H9 (cell line): ENCODE data around the gene SMS. TPM values are rescaled to one million over a fixed set of nuclear protein-coding genes. Genes with fewer than 3 reads are reported as not detected.

Experiments used
- DNase-seq: peaks from one replicate; pipeline ENCODE4 v3.0.0-alpha.2; 2017
- H2AFZ ChIP-seq: one replicate; pipeline ENCODE4 v1.6.1; 2013; ENCODE audit warnings: mild to moderate bottlenecking, low read length, control low read depth, moderate library complexity
- H2AK5ac ChIP-seq: 2 replicates; pipeline ENCODE4 v1.6.1; 2013; ENCODE audit warnings: low read length, control low read depth, mixed read lengths; ENCODE audit not compliant: insufficient read length
- H2BK120ac ChIP-seq: one replicate; pipeline ENCODE4 v1.6.1; 2013; ENCODE audit warnings: low read depth, mild to moderate bottlenecking, low read length, control low read depth, inconsistent platforms; ENCODE audit not compliant: poor library complexity, severe bottlenecking
- H2BK12ac ChIP-seq: 2 replicates; pipeline ENCODE4 v1.6.1; 2013; ENCODE audit warnings: low read length, control low read depth, mixed read lengths, low read depth; ENCODE audit not compliant: insufficient read length
- H2BK15ac ChIP-seq: 2 replicates; pipeline ENCODE4 v1.6.1; 2013; ENCODE audit warnings: low read depth, low read length, control low read depth
- H2BK20ac ChIP-seq: one replicate; pipeline ENCODE4 v1.6.1; 2013; ENCODE audit warnings: low read depth, mild to moderate bottlenecking, low read length, control low read depth, inconsistent platforms; ENCODE audit not compliant: poor library complexity, severe bottlenecking
- H2BK5ac ChIP-seq: 2 replicates; pipeline ENCODE4 v1.6.1; 2013; ENCODE audit warnings: low read length, control low read depth, mixed read lengths; ENCODE audit not compliant: insufficient read length
- H3K14ac ChIP-seq: 2 replicates; pipeline ENCODE4 v1.6.1; 2013; ENCODE audit warnings: low read length, control low read depth; ENCODE audit not compliant: insufficient read depth
- H3K18ac ChIP-seq: 2 replicates; pipeline ENCODE4 v1.6.1; 2013; ENCODE audit warnings: low read depth, mild to moderate bottlenecking, mixed read lengths, low read length, control low read depth; ENCODE audit not compliant: insufficient read length
- H3K23ac ChIP-seq: 2 replicates; pipeline ENCODE4 v1.6.1; 2013; ENCODE audit warnings: low read length, control low read depth, mixed read lengths, low read depth; ENCODE audit not compliant: insufficient read length
- H3K23me2 ChIP-seq: 2 replicates; pipeline ENCODE4 v1.6.1; 2013; ENCODE audit warnings: low read depth, mild to moderate bottlenecking, mixed read lengths, low read length, control low read depth; ENCODE audit not compliant: insufficient read length, poor library complexity, severe bottlenecking
- H3K27ac ChIP-seq: 2 replicates; pipeline ENCODE4 v1.5.1; 2013; ENCODE audit warnings: low read length, control low read depth, mixed read lengths, low read depth; ENCODE audit not compliant: insufficient read length
- H3K27me3 ChIP-seq: 2 replicates; pipeline ENCODE4 v1.6.1; 2013; ENCODE audit warnings: low read length, control low read depth, inconsistent platforms; ENCODE audit not compliant: insufficient read depth
- H3K4ac ChIP-seq: 2 replicates; pipeline ENCODE4 v1.6.1; 2013; ENCODE audit warnings: low read depth, mild to moderate bottlenecking, control low read depth, inconsistent platforms, low read length, moderate library complexity
- H3K4me1 ChIP-seq: 2 replicates; pipeline ENCODE4 v1.6.1; 2013; ENCODE audit warnings: low read length, control low read depth, inconsistent platforms; ENCODE audit not compliant: insufficient read depth
- H3K4me2 ChIP-seq: 2 replicates; pipeline ENCODE4 v1.6.1; 2013; ENCODE audit warnings: low read length, control low read depth, mixed read lengths; ENCODE audit not compliant: insufficient read length, insufficient read depth
- H3K56ac ChIP-seq: 2 replicates; pipeline ENCODE4 v1.6.1; 2013; ENCODE audit warnings: low read depth, mild to moderate bottlenecking, mixed read lengths, low read length, control low read depth; ENCODE audit not compliant: insufficient read length
- H3K79me1 ChIP-seq: 2 replicates; pipeline ENCODE4 v1.6.1; 2013; ENCODE audit warnings: low read depth, mild to moderate bottlenecking, moderate library complexity, low read length, control low read depth, inconsistent platforms; ENCODE audit not compliant: insufficient read depth, poor library complexity, severe bottlenecking
- H3K79me2 ChIP-seq: 2 replicates; pipeline ENCODE4 v1.6.1; 2013; ENCODE audit warnings: low read length, control low read depth, inconsistent platforms; ENCODE audit not compliant: insufficient read depth
- H3K9ac ChIP-seq: 2 replicates; pipeline ENCODE4 v1.6.1; 2013; ENCODE audit warnings: low read length, control low read depth, mixed read lengths; ENCODE audit not compliant: insufficient read length; ENCODE audit errors: extremely low read depth
- H3K9me3 ChIP-seq: one replicate; pipeline ENCODE4 v1.6.1; 2013; ENCODE audit warnings: low read depth, low read length, inconsistent platforms; ENCODE audit not compliant: control insufficient read depth
- H3T11ph ChIP-seq: one replicate; pipeline ENCODE4 v1.6.1; 2013; ENCODE audit warnings: mild to moderate bottlenecking, low read length, control low read depth, inconsistent platforms
- H4K20me1 ChIP-seq: one replicate; pipeline ENCODE4 v1.6.1; 2013; ENCODE audit not compliant: control insufficient read depth, insufficient read length, insufficient read depth
- H4K5ac ChIP-seq: 2 replicates; pipeline ENCODE4 v1.6.1; 2013; ENCODE audit warnings: low read depth, mild to moderate bottlenecking, mixed read lengths, low read length, control low read depth; ENCODE audit not compliant: insufficient read length
- H4K8ac ChIP-seq: replicated peaks from 2 replicates; pipeline ENCODE4 v1.6.1; 2013; ENCODE audit warnings: low read length, control low read depth, mixed read lengths, low read depth; ENCODE audit not compliant: insufficient read length
- H4K91ac ChIP-seq: 2 replicates; pipeline ENCODE4 v1.6.1; 2013; ENCODE audit warnings: low read depth, mild to moderate bottlenecking, moderate library complexity, mixed read lengths, low read length, control low read depth; ENCODE audit not compliant: insufficient read length
- H3K27ac Mint-ChIP-seq, 3 experiments: 2 replicates in 2 of 3; 3 replicates in 1 of 3; pipeline ENCODE4 v1.8.0; 2020 to 2021; ENCODE audit warnings: mixed read lengths in 3 of 3, mild to moderate bottlenecking in 1 of 3, moderate library complexity in 1 of 3
- H3K27me3 Mint-ChIP-seq: 2 replicates; pipeline ENCODE4 v1.8.0; 2021; ENCODE audit warnings: low read depth, mild to moderate bottlenecking, moderate library complexity, mixed read lengths
- H3K36me3 Mint-ChIP-seq, 3 experiments: 2 replicates in 2 of 3; 3 replicates in 1 of 3; pipeline ENCODE4 v1.8.0; 2020 to 2021; ENCODE audit warnings: low read depth in 3 of 3, mixed read lengths in 3 of 3; ENCODE audit not compliant: insufficient read depth in 1 of 3
- H3K4me1 Mint-ChIP-seq, 2 experiments: 2 replicates each; pipeline ENCODE4 v1.8.0; 2020; ENCODE audit warnings: mixed read lengths in 2 of 2
- H3K4me3 Mint-ChIP-seq, 2 experiments: 2 replicates in 1 of 2; 3 replicates in 1 of 2; pipeline ENCODE4 v1.8.0; 2020 to 2021; ENCODE audit warnings: mild to moderate bottlenecking in 2 of 2, mixed read lengths in 2 of 2, moderate library complexity in 1 of 2
- H3K9me3 Mint-ChIP-seq, 2 experiments: 2 replicates in 1 of 2; 3 replicates in 1 of 2; pipeline ENCODE4 v1.8.0; 2020; ENCODE audit warnings: mild to moderate bottlenecking in 2 of 2, mixed read lengths in 2 of 2, moderate library complexity in 1 of 2
- CTCF ChIP-seq: fragments of 200-600 bp; sonication (generic); conservative IDR thresholded peaks from 3 replicates; pipeline ENCODE4 v1.8.0; 2021; ENCODE audit warnings: antibody characterized with exemption, mild to moderate bottlenecking
- WGBS: extraction: QIAGEN DNeasy Blood & Tissue Kit; methylation state at CpG from one replicate; pipeline ENCODE4 v1.1.7; 2013; ENCODE audit warnings: missing lambda C conversion rate, low lambda C conversion rate, mixed read lengths; ENCODE audit not compliant: insufficient read length; ENCODE audit errors: extremely low coverage; 5-methylcytosine and 5-hydroxymethylcytosine counted together
- total RNA-seq: library from RNA; stranded (reverse); gene quantifications from 2 replicates; pipeline ENCODE4 v1.2.1, GENCODE V29; 2021

SMS gene
- total RNA-seq, 1 experiment from 2014 or later = 415 TPM

GRCh38 chrX:21982311-21982710 is 41.8 kb downstream of the SMS start:
- Histone ChIP-seq H3K4me2 (no peak overlapping the region), H4K8ac (no peak overlapping the region), H3K18ac (no peak overlapping the region), H2BK12ac (no peak overlapping the region), H3T11ph (no peak overlapping the region), H3K27me3 (no peaks in the 10 kb centered on the region), H3K23ac (no peak overlapping the region), H2BK5ac (no peak overlapping the region), H3K56ac (no peak overlapping the region), H3K23me2 (no peaks in the 10 kb centered on the region), H3K14ac (no peak overlapping the region), H3K9me3 (no peaks in the 10 kb centered on the region), H2AK5ac (no peak overlapping the region), H4K91ac (no peak overlapping the region), H4K5ac (no peak overlapping the region), H3K9ac (no peak overlapping the region), H3K79me1 (no peaks in the 10 kb centered on the region), H2BK15ac (no peak overlapping the region), H3K4ac (no peak overlapping the region), H2BK20ac (no peak overlapping the region), H2AFZ (no peak overlapping the region), H3K4me1 (no peaks in the 10 kb centered on the region), H3K27ac (no peak overlapping the region), H3K79me2 (no peaks in the 10 kb centered on the region), H2BK120ac (no peak overlapping the region), H4K20me1 (no peaks in the 10 kb centered on the region)
- Mint-ChIP-seq H3K36me3 (peaks cover 23 to 78% (median 64%) of the 10 kb centered on the region in 3 experiments), H3K27me3 (no peaks in the 10 kb centered on the region), H3K9me3 (peaks cover 0 to 17% of the 10 kb centered on the region in 2 experiments; a peak in 4 of 5 replicates), H3K4me1 (no peaks in the 10 kb centered on the region; a peak in 2 of 4 replicates), H3K4me3 (no peak overlapping the region), H3K27ac (peak overlapping the region in 2 of 3 experiments; percentile 9 to 35; a peak in 3 of 7 replicates)
- no peak for DNase-seq
- no peak for TF ChIP-seq CTCF
- WGBS = no CpG with 5 or more reads among the region's 6 CpGs
